HG03103 (cell line): ENCODE data around the gene PARP2.

Experiments used
- ATAC-seq: cut with Tn5 transposase; IDR thresholded peaks from one replicate; pipeline ENCODE4 v1.9.1; 2021; ENCODE audit warnings: low read depth; ENCODE audit not compliant: unreplicated experiment

The PARP2 gene

DNA sequence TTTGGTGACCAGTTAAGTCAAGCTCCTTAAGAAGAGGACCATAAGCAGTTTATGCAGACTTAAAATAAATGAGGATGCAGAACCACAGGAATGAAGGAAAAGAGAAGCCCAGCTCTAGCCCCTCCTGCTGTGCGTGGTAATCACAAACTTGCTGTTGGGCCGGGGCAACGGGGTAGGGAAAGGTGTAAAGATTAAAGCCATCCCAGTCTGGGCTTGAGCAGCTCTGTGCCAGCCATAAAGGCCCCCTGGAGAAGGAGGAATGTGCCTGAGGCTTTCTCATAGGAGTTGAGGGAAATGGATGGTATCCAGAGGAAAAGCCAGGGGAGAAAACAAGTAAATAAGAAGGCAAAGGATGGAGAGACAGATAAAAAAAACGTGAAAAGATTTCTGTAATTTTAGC, 44.7 kb downstream of the PARP2 start:
- ATAC-seq = no peak

DNA sequence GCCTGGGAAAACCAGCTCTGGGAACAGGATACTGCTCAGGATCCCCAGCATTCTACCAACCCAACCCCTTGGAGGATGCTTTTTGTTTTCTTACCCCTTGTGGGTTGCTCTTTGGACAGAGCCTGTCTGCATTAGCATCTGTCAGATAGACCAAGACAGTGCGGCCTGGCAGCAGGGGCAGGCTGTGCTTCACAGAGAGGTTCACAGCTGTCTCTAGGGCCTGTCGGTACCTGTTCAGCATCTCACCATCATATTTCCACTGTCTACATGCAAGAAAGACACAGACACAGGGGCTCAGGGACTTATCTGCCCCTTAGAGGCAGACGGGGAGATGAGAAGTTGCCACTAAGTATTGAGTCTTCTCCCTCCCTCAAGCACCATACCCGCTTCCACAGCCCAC, 48.1 kb downstream of the PARP2 start:
- ATAC-seq = no peak

DNA sequence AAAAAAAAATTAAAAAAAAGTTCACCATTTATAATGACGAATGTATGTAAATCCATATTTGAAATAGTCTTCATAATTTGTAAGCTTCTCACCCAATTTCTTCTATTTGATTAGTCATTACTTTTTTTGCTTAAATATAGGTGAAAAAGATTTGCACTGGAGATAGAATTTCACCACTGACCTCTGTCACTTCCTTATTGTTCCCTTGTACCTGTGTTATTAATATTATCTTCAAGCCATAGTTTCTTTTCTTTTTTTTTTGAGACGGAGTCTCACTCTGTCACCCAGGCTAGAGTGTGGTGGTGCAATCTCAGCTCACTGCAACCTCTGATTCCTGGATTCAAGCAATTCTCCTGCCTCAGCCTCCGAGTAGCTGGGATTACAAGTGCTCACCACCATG, 54.1 kb downstream of the PARP2 start:
- ATAC-seq = no peak

DNA sequence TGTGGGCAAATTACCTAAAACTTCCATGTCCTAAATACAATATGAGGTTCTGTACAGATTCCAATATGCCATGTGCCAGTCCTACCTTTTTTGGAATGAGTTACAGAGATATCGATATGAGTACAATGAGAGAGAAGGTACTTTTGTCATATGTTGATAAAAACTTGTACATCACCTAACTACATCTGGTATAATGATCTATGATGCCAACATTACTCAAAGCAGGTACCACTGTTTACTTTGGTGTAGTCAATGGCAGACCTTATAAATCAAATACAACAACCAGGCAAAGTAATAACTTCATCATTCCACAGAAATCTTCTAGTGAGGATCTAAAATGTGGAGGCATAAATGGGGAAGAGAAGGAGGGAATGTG, 57.1 kb downstream of the PARP2 start:
- ATAC-seq = no peak

DNA sequence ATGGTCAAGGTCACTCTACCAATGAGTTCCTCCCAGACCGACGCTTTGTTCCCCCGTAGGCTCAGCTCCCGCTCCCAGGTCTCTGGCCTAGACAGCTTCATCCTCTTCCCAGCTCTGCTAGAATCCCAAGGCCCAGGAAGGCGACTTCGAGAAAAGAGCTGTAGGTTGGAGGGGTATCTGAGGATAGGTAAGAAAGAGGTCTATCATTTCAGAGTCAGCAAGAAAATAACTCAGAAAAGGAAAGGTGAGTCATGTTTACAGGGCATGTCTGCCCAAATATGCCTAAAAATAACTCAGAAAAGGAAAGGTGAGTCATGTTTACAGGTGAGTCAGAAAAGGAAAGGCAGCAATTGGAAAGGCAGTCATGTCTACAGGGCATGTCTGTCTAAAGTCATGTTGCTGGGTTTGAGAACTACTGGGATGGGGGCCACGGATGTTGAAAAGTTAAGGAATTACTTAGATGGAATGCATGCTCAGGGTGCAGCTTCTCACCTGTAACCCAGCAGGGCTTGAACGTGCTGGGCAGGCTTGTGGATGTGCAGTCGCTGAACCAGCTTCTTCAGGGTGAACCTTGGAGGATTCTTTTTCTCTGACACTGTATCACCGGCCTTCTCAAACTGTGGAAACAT, 57.6 kb downstream of the PARP2 start:
- no peak for ATAC-seq

DNA sequence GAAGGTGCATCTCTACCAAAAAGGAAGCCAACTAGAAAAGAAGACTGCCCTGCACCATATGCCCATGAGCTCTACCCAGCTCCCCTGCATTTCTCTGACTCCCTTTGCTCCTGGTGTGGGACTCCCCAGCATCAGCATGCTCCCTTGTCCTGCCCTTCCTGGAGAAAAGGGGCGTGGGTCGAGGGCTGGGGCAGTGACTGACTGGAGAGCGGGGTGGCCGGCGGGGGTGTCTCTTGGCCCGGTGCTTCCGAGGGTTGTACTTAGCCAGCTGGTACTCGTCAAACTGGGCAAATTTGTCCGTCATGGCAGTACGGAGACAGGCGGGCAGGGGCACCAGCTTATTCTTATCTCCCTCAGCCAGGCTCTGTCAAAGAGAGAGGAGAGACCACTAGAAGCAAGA, 60.1 kb downstream of the PARP2 start:
- ATAC-seq = no peak
